ENCODE results near the gene SLC43A1.

GRCh38 chr11:57464539-57465181, 50.8 kb downstream of the SLC43A1 start:
- no peak for TF ChIP-seq CTCF (IDR thresholded peaks at IDR 0.05)
- no peak for TF ChIP-seq POLR2A (IDR thresholded peaks at IDR 0.05)

All from prostate gland (tissue), 2 donors.